Measurements from ENCODE around the gene PSMD1.
A peak's percentile ranks its signal among the peaks of the same experiment; 100 is the strongest.
"Not testable (repeated sequence)": the region's sequence is repeated elsewhere in the genome, so short reads cannot be mapped to it uniquely, and the experiment has no call there.

The PSMD1 gene

DNA sequence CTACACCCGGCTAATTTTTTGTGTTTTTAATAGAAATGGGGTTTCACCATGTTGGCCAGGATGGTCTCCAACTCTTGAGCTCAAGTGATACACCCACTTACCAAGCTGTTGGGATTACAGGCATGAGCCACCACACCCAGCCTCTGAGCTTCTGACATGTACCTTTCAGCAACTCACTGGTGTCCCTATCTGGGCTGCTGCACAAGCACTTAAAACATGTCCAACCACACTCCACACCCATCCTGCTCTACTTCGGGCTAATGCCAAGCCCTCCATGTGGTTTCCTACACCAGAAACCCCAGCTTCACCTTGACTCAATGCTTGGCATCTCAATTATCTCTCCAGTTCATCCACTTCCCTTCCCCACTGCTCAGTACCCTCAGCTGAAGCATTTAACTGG, 119.4 kb downstream of the PSMD1 start:
- TF ChIP-seq, protein P1, sequence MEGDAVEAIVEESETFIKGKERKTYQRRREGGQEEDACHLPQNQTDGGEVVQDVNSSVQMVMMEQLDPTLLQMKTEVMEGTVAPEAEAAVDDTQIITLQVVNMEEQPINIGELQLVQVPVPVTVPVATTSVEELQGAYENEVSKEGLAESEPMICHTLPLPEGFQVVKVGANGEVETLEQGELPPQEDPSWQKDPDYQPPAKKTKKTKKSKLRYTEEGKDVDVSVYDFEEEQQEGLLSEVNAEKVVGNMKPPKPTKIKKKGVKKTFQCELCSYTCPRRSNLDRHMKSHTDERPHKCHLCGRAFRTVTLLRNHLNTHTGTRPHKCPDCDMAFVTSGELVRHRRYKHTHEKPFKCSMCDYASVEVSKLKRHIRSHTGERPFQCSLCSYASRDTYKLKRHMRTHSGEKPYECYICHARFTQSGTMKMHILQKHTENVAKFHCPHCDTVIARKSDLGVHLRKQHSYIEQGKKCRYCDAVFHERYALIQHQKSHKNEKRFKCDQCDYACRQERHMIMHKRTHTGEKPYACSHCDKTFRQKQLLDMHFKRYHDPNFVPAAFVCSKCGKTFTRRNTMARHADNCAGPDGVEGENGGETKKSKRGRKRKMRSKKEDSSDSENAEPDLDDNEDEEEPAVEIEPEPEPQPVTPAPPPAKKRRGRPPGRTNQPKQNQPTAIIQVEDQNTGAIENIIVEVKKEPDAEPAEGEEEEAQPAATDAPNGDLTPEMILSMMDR (IDR thresholded peaks at IDR 0.05): no peak
- Histone ChIP-seq H3K4me2 (ENCODE audit: low read length) (no peak overlapping the region), H3K9me3 (ENCODE audit: control insufficient read depth, low read length) (no peaks in the 10 kb centered on the region), H2AFZ (no peak overlapping the region), H3K4me1 (peaks cover 3% of the 10 kb centered on the region), H3K9ac (no peak overlapping the region), H3K79me2 (no peaks in the 10 kb centered on the region), H3K36me3 (ENCODE audit: control insufficient read depth, insufficient read depth, low read length) (peaks cover 2% of the 10 kb centered on the region), H3K27me3 (ENCODE audit: control insufficient read depth, insufficient read depth, low read length) (no peaks in the 10 kb centered on the region), H3K27ac (no peak overlapping the region), H3K4me3 (ENCODE audit: low read depth, low read length) (no peak overlapping the region)

DNA sequence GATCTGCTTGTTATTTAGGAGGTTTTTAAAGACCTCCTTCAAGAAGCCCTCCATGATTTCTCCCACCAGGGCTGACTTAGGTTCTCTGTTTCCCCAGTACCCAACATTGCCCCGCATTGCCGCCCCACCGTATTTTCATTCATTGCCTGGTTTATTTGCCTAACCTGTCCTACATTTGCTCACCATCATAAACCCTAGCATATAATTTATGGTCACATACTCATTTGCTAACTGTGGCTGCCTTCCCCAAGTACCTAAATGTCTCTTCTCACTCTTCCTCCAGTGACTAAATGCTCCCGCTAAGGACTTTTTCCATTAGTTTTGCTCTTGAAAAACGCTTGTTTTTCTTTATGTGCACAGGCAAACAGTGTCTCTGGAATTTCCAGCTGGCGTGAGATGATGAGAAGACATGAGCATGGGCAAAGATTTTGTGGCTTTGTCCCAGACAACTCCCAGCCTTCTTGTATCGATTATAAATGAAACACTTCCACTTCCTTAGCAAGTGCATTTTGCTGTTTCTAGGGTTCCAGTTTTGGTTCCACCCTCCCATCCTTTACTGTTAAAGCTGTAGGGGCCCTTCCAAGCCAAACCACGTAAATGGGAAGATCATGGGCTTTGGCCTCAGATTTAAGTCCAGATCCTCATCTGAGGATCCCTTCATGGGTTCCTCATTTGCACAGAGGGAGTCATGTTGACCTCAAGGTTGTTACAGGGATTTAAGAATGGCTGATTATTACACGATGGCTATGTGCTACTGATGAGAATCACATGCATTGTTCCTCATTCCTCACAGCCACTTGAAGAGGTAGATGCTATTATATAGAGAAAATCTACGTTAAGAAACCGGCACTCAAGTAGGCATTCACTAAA, 120.7 kb downstream of the PSMD1 start:
- Histone ChIP-seq H2AFZ (no peak overlapping the region), H3K27ac (no peak overlapping the region)
- TF ChIP-seq, protein P1 (IDR thresholded peaks at IDR 0.05): no peak

DNA sequence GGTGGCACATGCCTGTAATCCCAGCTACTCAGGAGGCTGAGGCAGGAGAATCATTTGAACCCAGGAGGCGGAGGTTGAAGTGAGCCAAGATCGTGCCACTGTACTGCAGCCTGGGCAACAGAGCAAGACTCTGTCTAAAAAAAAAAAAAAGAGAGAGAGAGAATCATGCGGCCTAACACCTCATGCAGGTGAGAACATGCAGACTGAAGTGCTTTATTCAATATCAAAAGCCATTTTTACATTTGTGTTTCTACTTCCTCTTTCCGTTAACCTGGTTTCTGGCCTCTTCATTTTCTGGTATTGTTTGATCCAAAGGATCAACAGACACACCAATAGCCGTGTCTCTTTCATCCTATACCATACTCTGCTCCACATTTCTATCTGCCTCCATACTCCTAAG, 122.1 kb downstream of the PSMD1 start:
- H3K4me1 ChIP-seq; H3K27ac ChIP-seq; H3K4me3 ChIP-seq (ENCODE audit: low read depth, low read length): not testable (repeated sequence)

More for the DNA sequence above, 120.7 kb downstream of the PSMD1 start:
- Histone ChIP-seq H3K27me3 (ENCODE audit: control insufficient read depth, insufficient read depth, low read length) (no peaks in the 10 kb centered on the region), H3K9ac (no peak overlapping the region), H3K36me3 (ENCODE audit: control insufficient read depth, insufficient read depth, low read length) (no peaks in the 10 kb centered on the region), H3K9me3 (ENCODE audit: control insufficient read depth, low read length) (no peaks in the 10 kb centered on the region), H3K79me2 (no peaks in the 10 kb centered on the region), H3K4me3 (ENCODE audit: low read depth, low read length) (no peak overlapping the region), H3K4me1 (peaks cover 10% of the 10 kb centered on the region), H3K4me2 (ENCODE audit: low read length) (no peak overlapping the region)

DNA sequence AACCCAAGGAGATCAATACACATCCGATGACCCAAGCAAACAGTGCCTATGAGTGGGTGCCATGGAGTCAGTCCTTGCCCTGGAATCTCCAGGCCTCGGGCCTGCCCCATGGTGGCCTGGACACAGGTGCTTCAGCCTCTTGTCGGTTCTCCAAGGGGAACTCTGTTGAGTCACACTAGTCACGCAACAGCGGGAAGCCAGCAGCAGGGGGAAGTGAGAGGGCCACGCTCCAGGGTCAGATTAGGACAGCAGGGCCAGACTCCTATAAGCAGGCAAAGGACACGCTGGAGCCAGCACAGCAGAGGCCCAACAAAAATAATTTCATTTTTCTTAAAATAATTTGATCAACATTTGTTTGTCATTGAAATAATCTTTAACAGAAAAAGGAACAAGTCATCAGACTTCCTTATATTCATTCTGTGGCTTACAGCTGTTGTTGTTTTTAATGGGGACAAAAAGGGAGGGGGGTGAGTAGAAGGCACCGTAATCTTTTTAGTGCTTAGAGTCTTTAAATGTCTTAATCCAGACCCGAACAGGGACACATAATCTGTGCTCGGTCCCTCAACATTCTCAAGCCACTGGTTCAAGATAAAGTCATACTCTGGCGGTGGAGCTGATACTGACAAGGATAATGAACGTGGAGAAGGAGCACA, 125.3 kb downstream of the PSMD1 start:
- no peak overlapping the region for H3K27ac ChIP-seq

More for the DNA sequence above, 122.1 kb downstream of the PSMD1 start:
- not testable (repeated sequence) for H3K36me3 ChIP-seq (ENCODE audit: control insufficient read depth, insufficient read depth, low read length); H3K9me3 ChIP-seq (ENCODE audit: control insufficient read depth, low read length); H2AFZ ChIP-seq; H3K27me3 ChIP-seq (ENCODE audit: control insufficient read depth, insufficient read depth, low read length); H3K9ac ChIP-seq; H3K79me2 ChIP-seq; H3K4me2 ChIP-seq (ENCODE audit: low read length)

DNA sequence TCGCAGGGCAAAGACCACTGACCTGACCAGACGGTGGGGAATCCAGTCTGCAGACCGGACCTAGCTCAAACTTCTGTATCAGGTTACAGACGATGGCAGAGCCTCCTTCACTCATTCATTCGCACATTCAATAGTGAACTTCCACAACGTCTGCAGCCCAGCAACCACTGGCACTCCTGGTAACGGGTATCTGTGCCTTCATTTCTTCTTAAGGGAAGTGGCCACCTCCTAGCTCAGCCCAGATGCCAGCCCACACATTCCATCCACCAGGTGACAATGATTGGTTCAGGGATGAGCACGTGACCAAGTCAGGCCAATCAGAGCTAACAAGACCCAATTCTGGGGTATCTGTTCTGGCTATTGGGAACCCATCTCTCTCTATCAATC, 125.8 kb downstream of the PSMD1 start:
- Histone ChIP-seq H3K4me1 (peaks cover 10% of the 10 kb centered on the region), H3K9me3 (ENCODE audit: control insufficient read depth, low read length) (no peaks in the 10 kb centered on the region), H3K27me3 (ENCODE audit: control insufficient read depth, insufficient read depth, low read length) (no peaks in the 10 kb centered on the region), H3K79me2 (no peaks in the 10 kb centered on the region), H2AFZ (peak overlapping the region; percentile 2), H3K27ac (no peak overlapping the region), H3K4me3 (ENCODE audit: low read depth, low read length) (no peak overlapping the region), H3K9ac (no peak overlapping the region), H3K36me3 (ENCODE audit: control insufficient read depth, insufficient read depth, low read length) (no peaks in the 10 kb centered on the region), H3K4me2 (ENCODE audit: low read length) (no peak overlapping the region)
- TF ChIP-seq, protein P1 (IDR thresholded peaks at IDR 0.05): no peak

More for the DNA sequence above, 125.3 kb downstream of the PSMD1 start:
- H2AFZ ChIP-seq: peak overlapping the region; percentile 2
- H3K4me1 ChIP-seq: peaks cover 10% of the 10 kb centered on the region
- no peaks in the 10 kb centered on the region for H3K9me3 ChIP-seq (ENCODE audit: control insufficient read depth, low read length)
- TF ChIP-seq, protein P1 (IDR thresholded peaks at IDR 0.05): no peak
- no peak overlapping the region for H3K4me3 ChIP-seq (ENCODE audit: low read depth, low read length)
- H3K36me3 ChIP-seq (ENCODE audit: control insufficient read depth, insufficient read depth, low read length): no peaks in the 10 kb centered on the region
- no peak overlapping the region for H3K4me2 ChIP-seq (ENCODE audit: low read length)
- H3K9ac ChIP-seq: no peak overlapping the region
- H3K79me2 ChIP-seq: no peaks in the 10 kb centered on the region
- H3K27me3 ChIP-seq (ENCODE audit: control insufficient read depth, insufficient read depth, low read length): no peaks in the 10 kb centered on the region

Data from parathyroid adenoma (tissue), 2 donors.